A549 (cell line): ENCODE measurements around the gene CCDC121.

Experiments used
- CBX2 ChIP-seq: fragments of 200-600 bp; sonication (generic); IDR thresholded peaks from 2 replicates; pipeline ENCODE4 v1.6.1; 2016; ENCODE audit warnings: low read depth, mild to moderate bottlenecking, borderline replicate concordance
- CTCF ChIP-seq: fragments of >200 bp; sonication (Bioruptor Twin); formaldehyde crosslinking; IDR thresholded peaks from 3 replicates; pipeline ENCODE4 v1.5.1; 2016
- EP300 ChIP-seq, 2 experiments: fragments of >200 bp; sonication (Bioruptor Twin); formaldehyde crosslinking; IDR thresholded peaks; 2 replicates in 1 of 2; 3 replicates in 1 of 2; pipeline ENCODE4 v1.6.1; 2016 to 2017
- FOXS1 ChIP-seq: fragments of 250-450 bp; sonication (Bioruptor Pico); IDR thresholded peaks from 2 replicates; pipeline ENCODE4 v1.5.0; 2020; ENCODE audit warnings: mild to moderate bottlenecking, moderate library complexity
- HMGXB4 ChIP-seq: fragments of 250-450 bp; sonication (Bioruptor Pico); IDR thresholded peaks from 2 replicates; pipeline ENCODE4 v1.5.0; 2021; ENCODE audit warnings: mild to moderate bottlenecking, moderate library complexity, borderline replicate concordance
- HOXB13 ChIP-seq: fragments of 250-450 bp; sonication (Bioruptor Pico); IDR thresholded peaks from 2 replicates; pipeline ENCODE4 v1.5.0; 2020; ENCODE audit warnings: low read depth, mild to moderate bottlenecking, moderate library complexity
- MAFK ChIP-seq: fragments of 450-650 bp; IDR thresholded peaks from 2 replicates; pipeline ENCODE4 v1.6.1; 2014; ENCODE audit not compliant: partially characterized antibody
- MAX ChIP-seq: IDR thresholded peaks from 2 replicates; pipeline ENCODE4 v1.6.1; 2012
- MAZ ChIP-seq: fragments of 150-350 bp; IDR thresholded peaks from 2 replicates; pipeline ENCODE4 v1.6.1; 2014; ENCODE audit warnings: antibody characterized with exemption, low read depth, low read length, borderline replicate concordance
- POLR2A ChIP-seq: IDR thresholded peaks from 2 replicates; pipeline ENCODE4 v1.6.1; 2012; ENCODE audit warnings: mild to moderate bottlenecking, low read length
- RFX5 ChIP-seq: fragments of 450-650 bp; IDR thresholded peaks from 2 replicates; pipeline ENCODE4 v1.7.1; 2014; ENCODE audit warnings: antibody characterized with exemption, mild to moderate bottlenecking, moderate library complexity
- TF ChIP-seq, protein P1 (sequence below): fragments of 200-600 bp; sonication (generic); IDR thresholded peaks from 2 replicates; pipeline ENCODE4 v1.6.1; 2016; ENCODE audit warnings: antibody characterized with exemption, mild to moderate bottlenecking, moderate library complexity

DNA sequence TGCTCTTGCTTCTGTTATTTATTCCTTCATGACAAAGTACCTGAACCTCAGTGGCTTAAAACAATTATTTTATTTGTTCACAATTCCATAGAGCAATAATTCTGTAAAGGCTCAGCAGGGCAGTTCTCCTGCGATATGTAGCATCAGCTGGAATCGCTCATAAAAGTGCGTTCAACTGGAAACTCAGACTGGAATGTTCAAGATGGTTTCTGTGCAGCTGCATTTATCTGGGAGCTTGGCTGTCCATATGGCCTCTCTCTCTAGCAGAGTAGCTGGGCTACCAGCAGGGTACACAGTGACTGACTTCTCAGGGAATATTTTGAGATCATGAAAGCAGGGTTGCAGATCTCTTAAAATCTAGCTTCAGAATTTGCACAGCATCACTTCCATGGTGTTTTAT is 13.5 kb downstream of the CCDC121 start:
- no peak for TF ChIP-seq MAZ
- no peak for TF ChIP-seq HOXB13 (CRISPR knock-in tag)
- no peak for TF ChIP-seq CTCF
- TF ChIP-seq, protein P1, sequence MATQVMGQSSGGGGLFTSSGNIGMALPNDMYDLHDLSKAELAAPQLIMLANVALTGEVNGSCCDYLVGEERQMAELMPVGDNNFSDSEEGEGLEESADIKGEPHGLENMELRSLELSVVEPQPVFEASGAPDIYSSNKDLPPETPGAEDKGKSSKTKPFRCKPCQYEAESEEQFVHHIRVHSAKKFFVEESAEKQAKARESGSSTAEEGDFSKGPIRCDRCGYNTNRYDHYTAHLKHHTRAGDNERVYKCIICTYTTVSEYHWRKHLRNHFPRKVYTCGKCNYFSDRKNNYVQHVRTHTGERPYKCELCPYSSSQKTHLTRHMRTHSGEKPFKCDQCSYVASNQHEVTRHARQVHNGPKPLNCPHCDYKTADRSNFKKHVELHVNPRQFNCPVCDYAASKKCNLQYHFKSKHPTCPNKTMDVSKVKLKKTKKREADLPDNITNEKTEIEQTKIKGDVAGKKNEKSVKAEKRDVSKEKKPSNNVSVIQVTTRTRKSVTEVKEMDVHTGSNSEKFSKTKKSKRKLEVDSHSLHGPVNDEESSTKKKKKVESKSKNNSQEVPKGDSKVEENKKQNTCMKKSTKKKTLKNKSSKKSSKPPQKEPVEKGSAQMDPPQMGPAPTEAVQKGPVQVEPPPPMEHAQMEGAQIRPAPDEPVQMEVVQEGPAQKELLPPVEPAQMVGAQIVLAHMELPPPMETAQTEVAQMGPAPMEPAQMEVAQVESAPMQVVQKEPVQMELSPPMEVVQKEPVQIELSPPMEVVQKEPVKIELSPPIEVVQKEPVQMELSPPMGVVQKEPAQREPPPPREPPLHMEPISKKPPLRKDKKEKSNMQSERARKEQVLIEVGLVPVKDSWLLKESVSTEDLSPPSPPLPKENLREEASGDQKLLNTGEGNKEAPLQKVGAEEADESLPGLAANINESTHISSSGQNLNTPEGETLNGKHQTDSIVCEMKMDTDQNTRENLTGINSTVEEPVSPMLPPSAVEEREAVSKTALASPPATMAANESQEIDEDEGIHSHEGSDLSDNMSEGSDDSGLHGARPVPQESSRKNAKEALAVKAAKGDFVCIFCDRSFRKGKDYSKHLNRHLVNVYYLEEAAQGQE, result no peak
- no peak for TF ChIP-seq EP300 (IDR thresholded peaks at IDR 0.05)
- TF ChIP-seq MAFK, result no peak
- no peak for TF ChIP-seq POLR2A
- TF ChIP-seq HMGXB4, result no peak
- no peak for TF ChIP-seq CBX2
- no peak for TF ChIP-seq FOXS1
- TF ChIP-seq RFX5, result no peak
- no peak for TF ChIP-seq MAX
